Endometrial microvascular endothelial cells (primary cell): ENCODE data around the gene AOAH. TPM values are rescaled to one million over a fixed set of nuclear protein-coding genes. Genes with fewer than 3 reads are reported as not detected.
"Not testable (repeated sequence)": the region's sequence is repeated elsewhere in the genome, so short reads cannot be mapped to it uniquely, and the experiment has no call there.

Experiments
- in situ Hi-C: cut with HindIII; loops from 2 replicates; pipeline ENCODE4 v1.10.0; 2017; ENCODE audit warnings: low sequenced_read_pairs, low pct_unique_long_range_greater_than_20kb; ENCODE audit errors: inconsistent ontology term
- total RNA-seq: library from RNA; depleted of rRNA; stranded (reverse); fragments of >200 nt; gene quantifications from one replicate; pipeline ENCODE4 v1.2.3, GENCODE V29; 2015; ENCODE audit errors: inconsistent ontology term

The AOAH gene
- total RNA-seq, 1 donor from 2014 or later, result not detected

- in situ Hi-C loops, result no loop called here
These were observed 55.5 kb downstream of the AOAH start for GRCh38 chr7:36668750-36669149.

GRCh38 chr7:36668080-36668479, 56.2 kb downstream of the AOAH start:
- in situ Hi-C loops, result no loop called here

- in situ Hi-C loops, result no loop called here
These were observed 57.1 kb downstream of the AOAH start for GRCh38 chr7:36667007-36667745.

GRCh38 chr7:36663481-36663880, 60.8 kb downstream of the AOAH start:
- in situ Hi-C loops, result no loop called here

- in situ Hi-C loops, result no loop called here
These were observed 63.0 kb downstream of the AOAH start for GRCh38 chr7:36661135-36661840.

- in situ Hi-C loops, result no loop called here
These were observed 64.5 kb downstream of the AOAH start for GRCh38 chr7:36659638-36660341.

- in situ Hi-C loops, result no loop called here
These were observed 65.2 kb downstream of the AOAH start for GRCh38 chr7:36659172-36659516.

- in situ Hi-C loops, result no loop called here
These were observed 65.7 kb downstream of the AOAH start for GRCh38 chr7:36658335-36659171.

GRCh38 chr7:36657036-36657660, 67.1 kb downstream of the AOAH start:
- in situ Hi-C loops, result no loop called here

GRCh38 chr7:36654436-36654835, 69.9 kb downstream of the AOAH start:
- in situ Hi-C loops, result no loop called here

GRCh38 chr7:36653663-36654355, 70.5 kb downstream of the AOAH start:
- in situ Hi-C loops, result no loop called here

- in situ Hi-C loops, result no loop called here
These were observed 71.2 kb downstream of the AOAH start for GRCh38 chr7:36653008-36653662.

GRCh38 chr7:36652431-36652830, 71.9 kb downstream of the AOAH start:
- in situ Hi-C loops, result no loop called here

- in situ Hi-C loops, result no loop called here
These were observed 72.9 kb downstream of the AOAH start for GRCh38 chr7:36651404-36651803.

GRCh38 chr7:36650766-36651312, 73.5 kb downstream of the AOAH start:
- in situ Hi-C loops, result no loop called here

GRCh38 chr7:36650320-36650719, 74.0 kb downstream of the AOAH start:
- in situ Hi-C loops, result no loop called here

GRCh38 chr7:36649319-36649718, 75.0 kb downstream of the AOAH start:
- in situ Hi-C loops, result not testable (repeated sequence)
